Adrenal gland (tissue), 12 donors: ENCODE measurements around the gene KDM4C. TPM values are rescaled to one million over a fixed set of nuclear protein-coding genes. Genes with fewer than 3 reads are reported as not detected.

Experiments
- DNase-seq, 7 donors: peaks; one replicate each; pipeline ENCODE4 v3.0.0-alpha.2; 2019 to 2020
- H3K27ac ChIP-seq, 5 donors: fragments of 200-600 bp; sonication (generic) in 4 of 5; 1 replicate in 3 of 5; 2 replicates in 2 of 5; pipeline versions ENCODE4 v1.5.1 to v1.8.0; 2016 to 2020; ENCODE audit warnings: mild to moderate bottlenecking in 1 of 5
- H3K27me3 ChIP-seq: fragments of 200-600 bp; 2 replicates; pipeline ENCODE4 v1.8.0; 2021
- H3K36me3 ChIP-seq, 2 donors: fragments of 200-600 bp; replicated peaks in 1 of 2; 1 replicate in 1 of 2; 2 replicates in 1 of 2; pipeline versions ENCODE4 v1.5.1 to v1.8.0; 2018 to 2022
- H3K4me1 ChIP-seq, 2 donors: fragments of 200-600 bp; replicated peaks in 1 of 2; 1 replicate in 1 of 2; 2 replicates in 1 of 2; pipeline versions ENCODE4 v1.5.1 to v1.8.0; 2018 to 2021
- H3K4me3 ChIP-seq, 4 donors: fragments of 200-600 bp; sonication (generic) in 3 of 4; one replicate each; pipeline ENCODE4 v1.5.1; 2016 to 2018
- H3K9me3 ChIP-seq, 3 donors: fragments of 200-600 bp; sonication (generic) in 1 of 3; replicated peaks in 1 of 3; 1 replicate in 2 of 3; 2 replicates in 1 of 3; pipeline versions ENCODE4 v1.5.1 to v1.8.0; 2016 to 2021
- CTCF ChIP-seq, 6 experiments: fragments of 450-650 bp in 4 of 6; fragments of 200-600 bp in 2 of 6; sonication (generic) in 1 of 6; IDR thresholded peaks; 1 replicate in 5 of 6; 2 replicates in 1 of 6; pipeline versions ENCODE4 v1.5.1 to v1.8.0; 2016 to 2021; ENCODE audit warnings: antibody characterized with exemption in 6 of 6, mild to moderate bottlenecking in 2 of 6, moderate library complexity in 1 of 6
- POLR2A ChIP-seq, 2 donors: fragments of 450-650 bp; IDR thresholded peaks; one replicate each; pipeline ENCODE4 v1.6.1; 2017; ENCODE audit warnings: antibody characterized with exemption in 2 of 2, mild to moderate bottlenecking in 2 of 2, moderate library complexity in 1 of 2
- WGBS, 4 donors: extraction: QIAGEN DNeasy Blood & Tissue Kit in 2 of 4; methylation state at CpG; one replicate each; pipeline versions ENCODE4 v1.1.5 to v1.1.7; 2013 to 2017; 5-methylcytosine and 5-hydroxymethylcytosine counted together
- intact Hi-C, 2 donors: fragments of 100-400 bp; cut with DNase I; formaldehyde crosslinking; loops; one replicate each; pipeline versions ENCODE4 v1.14.1 to v1.15.0; 2022 to 2023
- polyA plus RNA-seq, 3 donors: library from polyadenylated mRNA; stranded (reverse); fragments of 200-250 nt in 2 of 3; fragments of 350-450 nt in 1 of 3; fragmentation: Illumina TruSeq in 1 of 3; extraction: RNeasy Lipid Tissue Mini Kit (QIAGEN cat#74804) in 1 of 3; gene quantifications; one replicate each; pipeline ENCODE4 v1.2.3, GENCODE V29; 2013 to 2014
- total RNA-seq, 9 donors: library from RNA; depleted of rRNA in 4 of 9; stranded (reverse); fragments of >200 nt in 4 of 9; fragments of 120-200 nt in 1 of 9; fragmentation: NEBNext Ultra II Directional in 1 of 9; extraction: Animal tissue kit (Norgen Biotek cat#: 25700) in 1 of 9; gene quantifications; one replicate each; pipeline versions ENCODE4 v1.1.0 to v1.2.4, GENCODE V29; 2013 to 2023
- donor health status: healthy with polysubstance abuse.
- donor health status: Bipolar disorder and iron deficiency.
- donor health status: DM: yes; HTN: yes; CAD: no.
- donor health status: DM: no; HTN: no; CAD: no.
- donor health status: DM: no; HTN: no; CAD: no.
- donor health status: DM: yes; HTN: yes; CAD: no.

The KDM4C gene
- total and polyA plus RNA-seq, 12 donors, result 7.9 to 33.4 (median 23.3) TPM

DNA sequence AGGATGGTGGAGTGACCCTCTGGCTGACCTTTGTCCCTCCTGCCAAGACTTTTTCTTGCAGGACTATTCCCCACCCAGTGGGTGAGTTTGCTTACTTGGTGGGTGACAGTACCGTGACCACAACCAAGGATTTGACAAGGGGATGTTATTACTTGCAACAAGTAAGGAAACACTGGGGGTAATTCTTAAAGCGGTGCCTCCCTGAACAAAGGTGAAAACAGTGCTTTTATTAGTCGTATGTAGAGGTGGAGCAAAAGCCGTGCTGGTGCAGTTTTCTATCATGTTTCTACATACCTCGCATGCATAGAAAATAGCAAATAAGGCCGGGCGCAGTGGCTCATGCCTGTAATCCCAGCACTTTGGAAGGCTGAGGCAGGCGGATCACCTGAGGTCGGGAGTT lies 41.0 kb upstream of the KDM4C start:
- TF ChIP-seq CTCF (IDR thresholded peaks at IDR 0.05), result no peak
- TF ChIP-seq POLR2A (IDR thresholded peaks at IDR 0.05), result no peak
- DNase-seq, result no peak
- no peak overlapping the region for H3K4me3 ChIP-seq
- no peaks in the 10 kb centered on the region for H3K4me1 ChIP-seq
- 84 to 92% (median 88%) methylated on average over 9 of the region's 9 CpGs for WGBS, 4 donors
- no peak overlapping the region for H3K27ac ChIP-seq
- no peaks in the 10 kb centered on the region for H3K27me3 ChIP-seq
- H3K9me3 ChIP-seq, result no peaks in the 10 kb centered on the region
- H3K36me3 ChIP-seq, result no peaks in the 10 kb centered on the region
- intact Hi-C loops, result no loop called here

DNA sequence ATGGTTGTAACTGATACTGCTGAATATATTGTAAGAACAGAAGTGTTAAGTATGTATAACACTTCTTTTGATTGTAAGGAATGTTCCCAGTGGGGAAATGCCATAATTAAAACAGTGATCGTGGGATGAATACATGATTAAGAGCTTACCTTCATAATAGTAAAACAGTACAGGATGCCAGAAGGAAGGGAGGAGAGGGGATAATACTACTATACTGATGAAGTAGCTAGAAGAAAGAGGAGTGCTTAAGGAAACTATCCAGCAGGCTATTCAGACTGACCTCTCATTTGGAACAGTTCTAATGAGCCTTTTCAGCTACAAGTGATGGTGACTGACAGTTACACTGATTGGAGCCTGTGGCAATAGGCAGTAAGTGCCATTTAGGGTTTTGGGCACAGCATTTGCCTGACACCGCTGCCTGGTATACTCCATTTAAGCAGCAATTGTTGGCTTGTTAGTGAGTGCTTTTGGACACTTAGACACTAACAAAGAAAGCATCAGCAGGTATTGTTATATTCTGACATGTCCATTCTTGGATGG lies 33.8 kb upstream of the KDM4C start:
- Histone ChIP-seq H3K4me1 (no peaks in the 10 kb centered on the region), H3K27me3 (no peaks in the 10 kb centered on the region), H3K27ac (no peak overlapping the region), H3K4me3 (no peak overlapping the region), H3K9me3 (no peaks in the 10 kb centered on the region), H3K36me3 (no peaks in the 10 kb centered on the region)
- WGBS, 4 donors, result 81 to 93% (median 85%) methylated on average over 2 of the region's 2 CpGs
- intact Hi-C loops, result no loop called here
- DNase-seq, result no peak
- TF ChIP-seq POLR2A (IDR thresholded peaks at IDR 0.05) (no peak), CTCF (IDR thresholded peaks at IDR 0.05) (no peak)

DNA sequence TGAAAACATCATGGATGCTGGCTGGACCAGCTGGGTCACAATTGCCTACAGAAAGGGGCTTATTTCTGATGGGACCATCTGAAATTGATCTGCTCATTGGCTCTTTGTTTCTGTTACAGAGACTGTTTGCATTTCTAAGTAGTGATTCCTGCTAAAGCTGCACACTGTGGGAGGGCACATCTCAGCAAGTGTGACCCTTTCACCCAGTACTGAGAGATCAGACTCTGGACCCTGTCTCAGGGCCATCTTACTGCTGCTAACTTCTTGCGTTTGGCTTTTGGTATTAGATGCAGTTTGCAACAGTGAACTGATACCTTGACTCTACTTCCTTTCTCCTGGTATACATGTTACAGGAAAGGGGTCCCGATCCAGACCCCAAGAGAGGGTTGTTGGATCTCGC lies 24.5 kb upstream of the KDM4C start:
- intact Hi-C loops, result loop anchor here in 1 of 2 donors (10.0 kb wide), 1 partner anchor 138 kb away; no protein-coding TSS in a partner anchor
- H3K4me3 ChIP-seq, result no peak overlapping the region
- no peak for TF ChIP-seq CTCF (IDR thresholded peaks at IDR 0.05)
- no peak for TF ChIP-seq POLR2A (IDR thresholded peaks at IDR 0.05)
- no peak overlapping the region for H3K27ac ChIP-seq
- H3K9me3 ChIP-seq, result no peaks in the 10 kb centered on the region
- no peaks in the 10 kb centered on the region for H3K4me1 ChIP-seq
- 84 to 93% (median 88%) methylated on average over 3 of the region's 3 CpGs for WGBS, 4 donors
- no peaks in the 10 kb centered on the region for H3K27me3 ChIP-seq
- no peaks in the 10 kb centered on the region for H3K36me3 ChIP-seq
- no peak for DNase-seq

DNA sequence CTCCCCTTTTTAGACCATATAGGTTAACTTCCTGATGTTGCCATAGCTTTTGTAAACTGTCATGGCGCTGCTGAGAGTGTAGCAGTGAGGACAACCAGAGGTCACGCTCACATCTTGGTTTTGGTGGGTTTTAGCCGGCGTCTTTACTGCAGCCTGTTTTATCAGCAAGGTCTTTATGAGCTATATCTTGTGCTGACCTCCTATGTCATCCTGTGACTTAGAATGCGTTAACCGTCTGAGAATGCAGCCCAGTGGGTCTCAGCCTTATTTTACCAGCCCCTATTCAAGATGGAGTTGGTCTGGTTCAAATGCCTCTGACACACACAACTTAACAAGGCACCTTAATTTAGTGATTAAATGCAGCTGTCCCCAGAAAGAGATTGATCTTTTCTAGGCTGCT lies 23.9 kb upstream of the KDM4C start:
- no peak for DNase-seq
- Histone ChIP-seq H3K27me3 (no peaks in the 10 kb centered on the region), H3K36me3 (no peaks in the 10 kb centered on the region), H3K9me3 (no peaks in the 10 kb centered on the region), H3K4me1 (no peaks in the 10 kb centered on the region), H3K27ac (no peak overlapping the region), H3K4me3 (no peak overlapping the region)
- no peak for TF ChIP-seq POLR2A (IDR thresholded peaks at IDR 0.05)
- TF ChIP-seq CTCF (IDR thresholded peaks at IDR 0.05), result no peak
- intact Hi-C loops, result loop anchor here in 1 of 2 donors (10.0 kb wide), 1 partner anchor 139 kb away; no protein-coding TSS in a partner anchor
- WGBS, 4 donors, result 74 to 87% (median 78%) methylated on average over 6 of the region's 6 CpGs
